ENCODE results near the gene FAM98B.

Gene FAM98B

DNA sequence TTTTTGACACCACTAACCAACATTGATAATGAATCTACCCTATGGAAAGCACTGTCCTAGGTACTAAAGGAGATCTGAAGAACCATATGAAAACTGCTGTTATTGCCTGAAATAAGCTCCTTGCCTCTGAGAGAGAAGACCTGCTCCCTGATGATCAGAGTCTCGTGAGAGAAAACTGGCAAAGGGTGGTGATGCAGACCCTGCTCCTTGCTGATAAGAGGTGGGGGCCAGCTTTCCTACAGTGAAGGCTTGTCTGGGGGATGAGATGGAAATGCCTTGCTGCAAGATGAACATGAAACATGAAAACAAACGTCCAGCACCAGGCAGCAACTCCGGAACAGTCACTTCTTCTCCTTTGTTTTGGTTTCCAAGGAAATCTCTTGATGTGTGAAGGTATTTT is 78.8 kb downstream of the FAM98B start:
- no peak for ATAC-seq
- TF ChIP-seq SNAI2 (CRISPR knock-in tag; IDR thresholded peaks at IDR 0.05) (no peak), ZNF565 (CRISPR knock-in tag; conservative IDR thresholded peaks at IDR 0.05; ENCODE audit: low read depth) (no peak), TOX (CRISPR knock-in tag; IDR thresholded peaks at IDR 0.05; ENCODE audit: borderline replicate concordance) (no peak), ESRRG (CRISPR knock-in tag; IDR thresholded peaks at IDR 0.05) (no peak), ZFP3 (CRISPR knock-in tag; IDR thresholded peaks at IDR 0.05) (no peak), BACH2 (CRISPR knock-in tag; IDR thresholded peaks at IDR 0.05; ENCODE audit: borderline replicate concordance) (no peak), GLIS3 (CRISPR knock-in tag; IDR thresholded peaks at IDR 0.05) (no peak), TCF4 (CRISPR knock-in tag; IDR thresholded peaks at IDR 0.05; ENCODE audit: borderline replicate concordance) (no peak), RARB (CRISPR knock-in tag; IDR thresholded peaks at IDR 0.05) (no peak)
- TF ChIP-seq, protein P1, sequence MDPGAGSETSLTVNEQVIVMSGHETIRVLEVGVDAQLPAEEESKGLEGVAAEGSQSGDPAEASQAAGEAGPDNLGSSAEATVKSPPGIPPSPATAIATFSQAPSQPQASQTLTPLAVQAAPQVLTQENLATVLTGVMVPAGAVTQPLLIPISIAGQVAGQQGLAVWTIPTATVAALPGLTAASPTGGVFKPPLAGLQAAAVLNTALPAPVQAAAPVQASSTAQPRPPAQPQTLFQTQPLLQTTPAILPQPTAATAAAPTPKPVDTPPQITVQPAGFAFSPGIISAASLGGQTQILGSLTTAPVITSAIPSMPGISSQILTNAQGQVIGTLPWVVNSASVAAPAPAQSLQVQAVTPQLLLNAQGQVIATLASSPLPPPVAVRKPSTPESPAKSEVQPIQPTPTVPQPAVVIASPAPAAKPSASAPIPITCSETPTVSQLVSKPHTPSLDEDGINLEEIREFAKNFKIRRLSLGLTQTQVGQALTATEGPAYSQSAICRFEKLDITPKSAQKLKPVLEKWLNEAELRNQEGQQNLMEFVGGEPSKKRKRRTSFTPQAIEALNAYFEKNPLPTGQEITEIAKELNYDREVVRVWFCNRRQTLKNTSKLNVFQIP (CRISPR knock-in tag; IDR thresholded peaks at IDR 0.05; ENCODE audit: borderline replicate concordance, low read depth) = no peak

DNA sequence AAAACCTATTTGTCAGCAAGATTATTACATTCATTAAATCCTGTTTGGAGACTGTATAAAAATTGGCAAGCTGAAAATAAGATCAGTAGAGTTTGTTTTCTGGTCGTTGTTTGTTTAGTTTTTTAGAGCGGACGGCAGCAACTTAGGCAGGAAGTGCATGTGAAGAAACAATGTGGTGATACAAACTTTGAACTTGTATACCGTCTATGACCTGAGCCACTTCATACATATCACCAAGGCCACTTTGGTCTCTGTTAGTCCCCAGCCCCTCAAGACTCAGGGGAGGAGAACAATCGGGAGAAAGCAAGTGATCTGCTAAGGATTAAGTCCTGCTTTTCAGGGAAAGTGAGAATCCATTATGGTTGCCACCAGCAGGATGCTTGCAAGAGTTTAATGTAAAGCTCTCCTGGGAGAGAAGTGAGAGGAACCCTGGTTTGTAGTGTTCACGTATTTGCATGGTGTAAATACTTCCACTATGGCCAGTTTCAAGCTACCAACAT is 79.5 kb downstream of the FAM98B start:
- ATAC-seq = no peak
- TF ChIP-seq PPARA (CRISPR knock-in tag; IDR thresholded peaks at IDR 0.05; ENCODE audit: borderline replicate concordance) (no peak), ZC3H10 (CRISPR knock-in tag; IDR thresholded peaks at IDR 0.05) (no peak), CSDC2 (CRISPR knock-in tag; IDR thresholded peaks at IDR 0.05) (no peak), GLIS3 (CRISPR knock-in tag; IDR thresholded peaks at IDR 0.05) (no peak), ARNTL (CRISPR knock-in tag; IDR thresholded peaks at IDR 0.05; ENCODE audit: borderline replicate concordance, low read depth) (no peak)
- TF ChIP-seq, protein P1 (CRISPR knock-in tag; IDR thresholded peaks at IDR 0.05; ENCODE audit: borderline replicate concordance, low read depth) = no peak

DNA sequence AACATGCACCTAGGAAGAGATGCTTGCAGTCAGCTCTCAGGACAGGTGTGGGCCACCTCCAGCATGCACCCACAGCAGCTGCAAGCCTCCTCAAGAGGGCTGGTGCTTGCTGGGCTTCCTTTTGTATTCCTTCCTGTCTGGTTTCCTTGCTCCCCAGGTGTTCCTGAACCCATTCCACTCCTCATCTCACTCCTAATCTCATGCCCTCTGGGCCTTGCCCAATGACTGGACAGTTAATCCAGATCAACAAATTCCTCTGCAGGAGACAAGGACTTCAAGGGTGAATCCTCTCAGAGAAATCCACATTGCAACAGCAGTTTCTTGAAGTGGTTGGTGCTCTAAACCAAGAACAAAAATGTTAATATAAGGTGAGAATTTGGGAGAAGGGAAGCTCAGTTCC is 80.0 kb downstream of the FAM98B start:
- no peak for ATAC-seq
- TF ChIP-seq ISL1 (CRISPR knock-in tag; IDR thresholded peaks at IDR 0.05) (no peak), ZFP30 (CRISPR knock-in tag; IDR thresholded peaks at IDR 0.05) (no peak), GLIS3 (CRISPR knock-in tag; IDR thresholded peaks at IDR 0.05) (no peak), CSDC2 (CRISPR knock-in tag; IDR thresholded peaks at IDR 0.05) (no peak), BACH2 (CRISPR knock-in tag; IDR thresholded peaks at IDR 0.05; ENCODE audit: borderline replicate concordance) (no peak), ZFP3 (CRISPR knock-in tag; IDR thresholded peaks at IDR 0.05) (no peak), ARNTL (CRISPR knock-in tag; IDR thresholded peaks at IDR 0.05; ENCODE audit: borderline replicate concordance, low read depth) (no peak), TCF4 (CRISPR knock-in tag; IDR thresholded peaks at IDR 0.05; ENCODE audit: borderline replicate concordance) (no peak), TOX (CRISPR knock-in tag; IDR thresholded peaks at IDR 0.05; ENCODE audit: borderline replicate concordance) (no peak), RARB (CRISPR knock-in tag; IDR thresholded peaks at IDR 0.05) (no peak), OSR1 (CRISPR knock-in tag; IDR thresholded peaks at IDR 0.05) (no peak), PPARA (CRISPR knock-in tag; IDR thresholded peaks at IDR 0.05; ENCODE audit: borderline replicate concordance) (no peak), ZNF565 (CRISPR knock-in tag; conservative IDR thresholded peaks at IDR 0.05; ENCODE audit: low read depth) (no peak), ZNF8 (CRISPR knock-in tag; IDR thresholded peaks at IDR 0.05) (no peak), ESRRG (CRISPR knock-in tag; IDR thresholded peaks at IDR 0.05) (no peak), ZC3H10 (CRISPR knock-in tag; IDR thresholded peaks at IDR 0.05) (no peak)
- TF ChIP-seq, protein P2, sequence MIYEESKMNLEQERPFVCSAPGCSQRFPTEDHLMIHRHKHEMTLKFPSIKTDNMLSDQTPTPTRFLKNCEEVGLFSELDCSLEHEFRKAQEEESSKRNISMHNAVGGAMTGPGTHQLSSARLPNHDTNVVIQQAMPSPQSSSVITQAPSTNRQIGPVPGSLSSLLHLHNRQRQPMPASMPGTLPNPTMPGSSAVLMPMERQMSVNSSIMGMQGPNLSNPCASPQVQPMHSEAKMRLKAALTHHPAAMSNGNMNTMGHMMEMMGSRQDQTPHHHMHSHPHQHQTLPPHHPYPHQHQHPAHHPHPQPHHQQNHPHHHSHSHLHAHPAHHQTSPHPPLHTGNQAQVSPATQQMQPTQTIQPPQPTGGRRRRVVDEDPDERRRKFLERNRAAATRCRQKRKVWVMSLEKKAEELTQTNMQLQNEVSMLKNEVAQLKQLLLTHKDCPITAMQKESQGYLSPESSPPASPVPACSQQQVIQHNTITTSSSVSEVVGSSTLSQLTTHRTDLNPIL (CRISPR knock-in tag; IDR thresholded peaks at IDR 0.05; ENCODE audit: low read depth) = no peak
- TF ChIP-seq, protein P3, sequence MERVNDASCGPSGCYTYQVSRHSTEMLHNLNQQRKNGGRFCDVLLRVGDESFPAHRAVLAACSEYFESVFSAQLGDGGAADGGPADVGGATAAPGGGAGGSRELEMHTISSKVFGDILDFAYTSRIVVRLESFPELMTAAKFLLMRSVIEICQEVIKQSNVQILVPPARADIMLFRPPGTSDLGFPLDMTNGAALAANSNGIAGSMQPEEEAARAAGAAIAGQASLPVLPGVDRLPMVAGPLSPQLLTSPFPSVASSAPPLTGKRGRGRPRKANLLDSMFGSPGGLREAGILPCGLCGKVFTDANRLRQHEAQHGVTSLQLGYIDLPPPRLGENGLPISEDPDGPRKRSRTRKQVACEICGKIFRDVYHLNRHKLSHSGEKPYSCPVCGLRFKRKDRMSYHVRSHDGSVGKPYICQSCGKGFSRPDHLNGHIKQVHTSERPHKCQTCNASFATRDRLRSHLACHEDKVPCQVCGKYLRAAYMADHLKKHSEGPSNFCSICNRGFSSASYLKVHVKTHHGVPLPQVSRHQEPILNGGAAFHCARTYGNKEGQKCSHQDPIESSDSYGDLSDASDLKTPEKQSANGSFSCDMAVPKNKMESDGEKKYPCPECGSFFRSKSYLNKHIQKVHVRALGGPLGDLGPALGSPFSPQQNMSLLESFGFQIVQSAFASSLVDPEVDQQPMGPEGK (CRISPR knock-in tag; IDR thresholded peaks at IDR 0.05; ENCODE audit: borderline replicate concordance) = no peak
- TF ChIP-seq, protein P1 (CRISPR knock-in tag; IDR thresholded peaks at IDR 0.05; ENCODE audit: borderline replicate concordance, low read depth) = no peak
